ENCODE measurements around the gene TFF1.

- no peak for TF ChIP-seq POLR2A (IDR thresholded peaks at IDR 0.05)
- TF ChIP-seq CTCF (IDR thresholded peaks at IDR 0.05) = no peak
Observed at GRCh38 chr21:42405064-42406013, 39.0 kb upstream of the TFF1 start.
